AG09319 (cell line): Measurements from ENCODE around the gene TRIP13.

Source experiments
- DNase-seq: peaks from one replicate; pipeline ENCODE4 v3.0.0-alpha.2; 2010; ENCODE audit warnings: low read depth; ENCODE audit errors: extremely low read depth
- TF ChIP-seq, protein P1 (sequence below): IDR thresholded peaks from 2 replicates; pipeline ENCODE4 v1.5.1; 2011; ENCODE audit warnings: low read depth, mild to moderate bottlenecking, inconsistent platforms, low read length, moderate library complexity

TRIP13 gene

DNA sequence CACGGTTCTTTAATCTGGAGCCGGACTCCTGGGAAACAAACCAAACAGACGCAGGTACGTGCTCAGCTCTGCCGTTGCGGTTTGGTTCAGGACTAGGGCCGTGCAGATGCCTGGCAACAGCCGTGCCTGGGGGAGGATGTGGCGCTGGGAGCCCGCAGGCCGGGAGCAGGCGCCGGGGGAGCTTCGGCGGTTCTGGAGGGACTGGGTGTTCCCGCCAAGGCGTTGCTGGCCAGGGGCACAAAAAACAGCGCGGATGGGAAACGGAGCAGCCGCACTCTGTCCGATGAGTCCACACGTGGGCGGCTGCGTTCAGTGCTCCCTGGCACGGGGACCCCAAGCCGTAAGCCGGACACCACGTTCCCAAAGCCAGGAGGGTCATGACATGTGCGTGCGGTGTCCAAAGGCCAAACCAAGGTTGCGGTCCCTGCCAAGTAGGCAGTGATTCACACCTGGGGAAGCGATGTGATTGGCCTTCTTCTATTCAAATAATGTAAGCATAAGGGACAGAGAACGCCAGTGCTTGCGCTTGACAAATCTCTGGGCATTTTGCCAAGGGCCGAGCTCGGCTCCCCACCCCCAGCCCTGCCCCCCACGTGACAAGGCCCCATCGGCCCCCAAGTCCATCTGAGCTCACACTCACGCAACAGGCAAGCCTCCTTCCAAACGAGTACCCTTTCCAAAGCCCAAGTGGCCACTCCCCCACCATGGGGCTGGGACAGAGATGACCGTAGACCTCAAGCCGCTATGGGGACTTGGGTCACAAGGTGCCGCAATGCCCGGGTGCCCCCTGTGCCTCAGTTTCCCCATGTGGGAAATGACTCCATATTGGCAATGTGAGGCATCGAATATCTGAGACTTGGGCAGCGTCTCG, 66.3 kb downstream of the TRIP13 start:
- TF ChIP-seq, protein P1, sequence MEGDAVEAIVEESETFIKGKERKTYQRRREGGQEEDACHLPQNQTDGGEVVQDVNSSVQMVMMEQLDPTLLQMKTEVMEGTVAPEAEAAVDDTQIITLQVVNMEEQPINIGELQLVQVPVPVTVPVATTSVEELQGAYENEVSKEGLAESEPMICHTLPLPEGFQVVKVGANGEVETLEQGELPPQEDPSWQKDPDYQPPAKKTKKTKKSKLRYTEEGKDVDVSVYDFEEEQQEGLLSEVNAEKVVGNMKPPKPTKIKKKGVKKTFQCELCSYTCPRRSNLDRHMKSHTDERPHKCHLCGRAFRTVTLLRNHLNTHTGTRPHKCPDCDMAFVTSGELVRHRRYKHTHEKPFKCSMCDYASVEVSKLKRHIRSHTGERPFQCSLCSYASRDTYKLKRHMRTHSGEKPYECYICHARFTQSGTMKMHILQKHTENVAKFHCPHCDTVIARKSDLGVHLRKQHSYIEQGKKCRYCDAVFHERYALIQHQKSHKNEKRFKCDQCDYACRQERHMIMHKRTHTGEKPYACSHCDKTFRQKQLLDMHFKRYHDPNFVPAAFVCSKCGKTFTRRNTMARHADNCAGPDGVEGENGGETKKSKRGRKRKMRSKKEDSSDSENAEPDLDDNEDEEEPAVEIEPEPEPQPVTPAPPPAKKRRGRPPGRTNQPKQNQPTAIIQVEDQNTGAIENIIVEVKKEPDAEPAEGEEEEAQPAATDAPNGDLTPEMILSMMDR: no peak
- no peak for DNase-seq

DNA sequence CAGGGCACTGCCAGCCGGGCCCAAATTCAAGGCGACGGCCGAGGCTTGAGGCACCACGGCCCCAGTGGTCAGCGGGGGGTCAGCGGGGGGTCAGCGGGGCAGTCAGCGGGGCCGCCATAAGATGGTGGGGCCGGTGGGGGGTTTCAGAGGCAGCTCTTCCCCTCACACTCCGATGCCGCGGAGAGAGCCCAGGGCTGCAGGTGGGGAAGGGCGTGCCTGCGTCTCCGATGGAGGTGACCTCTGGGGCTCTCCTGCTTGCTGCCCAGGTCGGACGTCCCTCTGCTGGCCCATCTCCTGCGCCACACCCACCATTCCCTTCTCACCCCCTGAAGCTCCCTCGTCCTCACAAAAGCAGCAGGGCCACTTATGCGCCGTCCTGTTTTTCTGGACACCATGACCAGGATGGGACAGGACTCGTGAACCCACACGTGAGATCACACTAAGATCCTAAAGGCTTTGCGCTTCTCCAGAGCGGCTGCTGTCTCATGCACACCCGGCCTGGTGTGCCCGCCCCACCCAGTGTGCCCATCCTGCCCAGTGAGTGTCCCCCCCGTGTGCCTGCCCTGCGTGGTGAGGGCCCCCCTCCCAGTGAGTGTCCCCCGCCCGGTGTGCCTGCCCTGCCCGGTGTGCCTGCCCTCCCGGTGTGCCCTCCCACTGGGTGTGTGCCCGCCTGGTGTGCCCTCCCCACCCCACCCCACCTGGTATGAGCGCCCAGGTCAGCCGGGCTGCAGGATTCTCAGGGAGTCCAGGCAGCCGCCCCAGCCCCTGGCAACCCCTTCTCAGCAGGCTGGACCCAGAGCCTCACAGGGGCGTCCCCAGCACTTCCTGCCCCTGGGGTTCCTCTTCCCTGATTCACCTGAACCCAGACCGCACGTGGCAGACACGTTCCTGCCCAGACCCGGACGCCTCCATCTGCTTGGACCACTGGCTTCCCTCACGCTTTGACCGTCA, 67.2 kb downstream of the TRIP13 start:
- TF ChIP-seq, protein P1: no peak

DNA sequence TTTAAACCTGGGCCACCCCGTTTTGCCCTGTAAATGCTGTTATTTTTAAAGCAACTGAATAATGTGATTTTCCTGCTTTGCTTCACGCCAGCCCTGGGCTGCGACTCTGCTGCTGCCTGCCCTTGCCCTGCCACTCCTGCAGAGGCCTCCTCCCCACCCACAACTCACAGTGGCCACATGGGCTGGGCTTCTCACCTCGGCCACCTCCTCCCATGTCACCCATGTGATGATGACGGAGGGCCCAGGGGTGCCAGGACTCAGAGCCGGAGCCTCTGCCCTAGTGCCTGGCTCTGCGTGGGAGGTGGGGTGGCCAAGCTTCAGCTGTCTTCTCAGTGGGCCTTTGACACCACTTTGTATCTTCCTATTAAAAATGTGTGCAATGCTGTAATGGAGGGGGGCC, 67.9 kb downstream of the TRIP13 start:
- no peak for DNase-seq
- TF ChIP-seq, protein P1: no peak

More for the DNA sequence above, 67.2 kb downstream of the TRIP13 start:
- no peak for DNase-seq

DNA sequence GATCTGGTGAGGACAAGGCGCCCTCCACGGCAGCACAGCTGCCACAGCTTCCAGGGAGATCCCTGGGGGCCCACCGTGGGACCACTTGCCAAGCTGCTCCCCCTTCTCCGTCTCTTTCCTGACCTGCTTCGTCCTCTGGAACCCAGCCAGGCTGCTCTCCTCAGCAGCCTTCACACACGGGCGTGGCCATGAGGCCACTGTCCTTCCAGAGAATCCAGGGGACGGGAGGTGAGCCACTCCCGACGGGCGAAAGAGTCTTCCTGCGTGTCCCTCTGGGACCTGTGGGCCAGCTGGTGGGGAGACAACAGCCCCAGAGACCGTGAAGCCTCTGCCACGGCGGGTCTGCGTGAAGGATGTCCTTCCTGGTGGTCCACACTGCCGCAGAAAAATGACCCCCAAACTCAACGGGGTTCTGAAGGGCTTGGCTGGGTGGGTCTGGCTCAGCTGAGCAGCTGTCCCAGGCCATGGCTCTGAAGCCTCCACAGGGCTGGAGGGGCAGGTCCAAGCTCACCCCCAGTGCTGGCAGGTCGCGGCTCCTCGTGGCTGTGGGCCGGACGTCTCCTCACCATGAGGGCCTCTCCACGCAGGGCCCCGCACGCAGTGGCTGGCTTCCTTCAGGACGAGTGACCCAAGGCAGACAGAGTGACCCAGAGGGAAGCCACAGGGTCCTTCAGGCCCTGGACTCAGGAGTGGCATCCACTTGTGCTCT, 68.5 kb downstream of the TRIP13 start:
- TF ChIP-seq, protein P1: no peak
- no peak for DNase-seq

DNA sequence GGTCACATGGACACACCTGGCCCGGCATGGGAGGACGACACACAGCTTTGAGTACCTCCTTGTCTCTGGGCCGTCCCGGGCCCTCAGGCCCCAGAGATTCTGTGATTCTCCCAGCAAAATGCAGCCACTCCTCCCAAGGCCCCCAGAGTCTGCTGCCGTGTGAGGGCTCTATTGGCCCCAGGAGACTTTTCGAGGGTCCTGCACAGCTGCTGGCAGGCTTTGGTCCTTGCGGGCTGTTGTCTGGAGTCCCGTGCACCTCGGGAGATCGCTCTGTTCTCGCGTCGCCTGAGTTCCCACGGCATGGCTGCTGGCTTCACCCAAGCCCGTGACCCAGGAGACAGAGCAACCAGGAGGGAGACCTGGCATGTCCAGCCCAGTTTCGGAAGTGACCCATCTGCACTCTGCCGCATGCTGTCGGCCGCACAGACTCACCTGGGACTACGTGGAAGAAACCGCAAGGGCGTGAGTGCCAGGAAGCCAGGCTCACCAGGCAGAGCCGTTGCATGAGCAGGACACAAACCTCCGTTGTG, 69.1 kb downstream of the TRIP13 start:
- TF ChIP-seq, protein P1: no peak
- DNase-seq: no peak

DNA sequence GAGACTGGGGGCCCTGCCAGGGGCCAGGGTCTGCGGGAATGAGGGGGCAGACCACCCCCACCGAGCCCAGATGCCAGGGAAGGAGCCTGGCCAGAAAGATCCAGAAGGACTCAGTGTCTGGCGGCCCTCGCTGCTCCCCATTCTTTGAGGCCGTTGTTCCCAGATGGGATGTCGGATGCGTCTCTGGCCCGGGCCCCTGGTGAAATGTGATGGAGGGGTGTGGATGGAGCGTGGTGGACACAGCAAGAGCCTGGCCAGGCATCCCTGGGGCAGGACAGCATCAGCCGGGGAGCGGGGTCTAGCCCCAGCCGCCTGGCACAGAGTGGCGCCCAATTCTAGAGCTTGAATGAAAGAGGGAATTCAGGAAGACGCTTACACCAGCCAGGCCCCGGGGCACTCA, 69.7 kb downstream of the TRIP13 start:
- DNase-seq: no peak
- TF ChIP-seq, protein P1: no peak
